H9 (cell line): ENCODE data around the gene MYBBP1A. TPM values are rescaled to one million over a fixed set of nuclear protein-coding genes. Genes with fewer than 3 reads are reported as not detected.

Experiments
- DNase-seq: peaks from one replicate; pipeline ENCODE4 v3.0.0-alpha.2; 2017
- H2AFZ ChIP-seq: one replicate; pipeline ENCODE4 v1.6.1; 2013; ENCODE audit warnings: mild to moderate bottlenecking, low read length, control low read depth, moderate library complexity
- H2AK5ac ChIP-seq: 2 replicates; pipeline ENCODE4 v1.6.1; 2013; ENCODE audit warnings: low read length, control low read depth, mixed read lengths; ENCODE audit not compliant: insufficient read length
- H2BK120ac ChIP-seq: one replicate; pipeline ENCODE4 v1.6.1; 2013; ENCODE audit warnings: low read depth, mild to moderate bottlenecking, low read length, control low read depth, inconsistent platforms; ENCODE audit not compliant: poor library complexity, severe bottlenecking
- H2BK12ac ChIP-seq: 2 replicates; pipeline ENCODE4 v1.6.1; 2013; ENCODE audit warnings: low read length, control low read depth, mixed read lengths, low read depth; ENCODE audit not compliant: insufficient read length
- H2BK15ac ChIP-seq: 2 replicates; pipeline ENCODE4 v1.6.1; 2013; ENCODE audit warnings: low read depth, low read length, control low read depth
- H2BK20ac ChIP-seq: one replicate; pipeline ENCODE4 v1.6.1; 2013; ENCODE audit warnings: low read depth, mild to moderate bottlenecking, low read length, control low read depth, inconsistent platforms; ENCODE audit not compliant: poor library complexity, severe bottlenecking
- H2BK5ac ChIP-seq: 2 replicates; pipeline ENCODE4 v1.6.1; 2013; ENCODE audit warnings: low read length, control low read depth, mixed read lengths; ENCODE audit not compliant: insufficient read length
- H3K14ac ChIP-seq: 2 replicates; pipeline ENCODE4 v1.6.1; 2013; ENCODE audit warnings: low read length, control low read depth; ENCODE audit not compliant: insufficient read depth
- H3K18ac ChIP-seq: 2 replicates; pipeline ENCODE4 v1.6.1; 2013; ENCODE audit warnings: low read depth, mild to moderate bottlenecking, mixed read lengths, low read length, control low read depth; ENCODE audit not compliant: insufficient read length
- H3K23ac ChIP-seq: 2 replicates; pipeline ENCODE4 v1.6.1; 2013; ENCODE audit warnings: low read length, control low read depth, mixed read lengths, low read depth; ENCODE audit not compliant: insufficient read length
- H3K23me2 ChIP-seq: 2 replicates; pipeline ENCODE4 v1.6.1; 2013; ENCODE audit warnings: low read depth, mild to moderate bottlenecking, mixed read lengths, low read length, control low read depth; ENCODE audit not compliant: insufficient read length, poor library complexity, severe bottlenecking
- H3K27ac ChIP-seq: 2 replicates; pipeline ENCODE4 v1.5.1; 2013; ENCODE audit warnings: low read length, control low read depth, mixed read lengths, low read depth; ENCODE audit not compliant: insufficient read length
- H3K27me3 ChIP-seq: 2 replicates; pipeline ENCODE4 v1.6.1; 2013; ENCODE audit warnings: low read length, control low read depth, inconsistent platforms; ENCODE audit not compliant: insufficient read depth
- H3K4ac ChIP-seq: 2 replicates; pipeline ENCODE4 v1.6.1; 2013; ENCODE audit warnings: low read depth, mild to moderate bottlenecking, control low read depth, inconsistent platforms, low read length, moderate library complexity
- H3K4me1 ChIP-seq: 2 replicates; pipeline ENCODE4 v1.6.1; 2013; ENCODE audit warnings: low read length, control low read depth, inconsistent platforms; ENCODE audit not compliant: insufficient read depth
- H3K4me2 ChIP-seq: 2 replicates; pipeline ENCODE4 v1.6.1; 2013; ENCODE audit warnings: low read length, control low read depth, mixed read lengths; ENCODE audit not compliant: insufficient read length, insufficient read depth
- H3K56ac ChIP-seq: 2 replicates; pipeline ENCODE4 v1.6.1; 2013; ENCODE audit warnings: low read depth, mild to moderate bottlenecking, mixed read lengths, low read length, control low read depth; ENCODE audit not compliant: insufficient read length
- H3K79me1 ChIP-seq: 2 replicates; pipeline ENCODE4 v1.6.1; 2013; ENCODE audit warnings: low read depth, mild to moderate bottlenecking, moderate library complexity, low read length, control low read depth, inconsistent platforms; ENCODE audit not compliant: insufficient read depth, poor library complexity, severe bottlenecking
- H3K79me2 ChIP-seq: 2 replicates; pipeline ENCODE4 v1.6.1; 2013; ENCODE audit warnings: low read length, control low read depth, inconsistent platforms; ENCODE audit not compliant: insufficient read depth
- H3K9ac ChIP-seq: 2 replicates; pipeline ENCODE4 v1.6.1; 2013; ENCODE audit warnings: low read length, control low read depth, mixed read lengths; ENCODE audit not compliant: insufficient read length; ENCODE audit errors: extremely low read depth
- H3K9me3 ChIP-seq: one replicate; pipeline ENCODE4 v1.6.1; 2013; ENCODE audit warnings: low read depth, low read length, inconsistent platforms; ENCODE audit not compliant: control insufficient read depth
- H3T11ph ChIP-seq: one replicate; pipeline ENCODE4 v1.6.1; 2013; ENCODE audit warnings: mild to moderate bottlenecking, low read length, control low read depth, inconsistent platforms
- H4K20me1 ChIP-seq: one replicate; pipeline ENCODE4 v1.6.1; 2013; ENCODE audit not compliant: control insufficient read depth, insufficient read length, insufficient read depth
- H4K5ac ChIP-seq: 2 replicates; pipeline ENCODE4 v1.6.1; 2013; ENCODE audit warnings: low read depth, mild to moderate bottlenecking, mixed read lengths, low read length, control low read depth; ENCODE audit not compliant: insufficient read length
- H4K8ac ChIP-seq: replicated peaks from 2 replicates; pipeline ENCODE4 v1.6.1; 2013; ENCODE audit warnings: low read length, control low read depth, mixed read lengths, low read depth; ENCODE audit not compliant: insufficient read length
- H4K91ac ChIP-seq: 2 replicates; pipeline ENCODE4 v1.6.1; 2013; ENCODE audit warnings: low read depth, mild to moderate bottlenecking, moderate library complexity, mixed read lengths, low read length, control low read depth; ENCODE audit not compliant: insufficient read length
- H3K27ac Mint-ChIP-seq, 3 experiments: 2 replicates in 2 of 3; 3 replicates in 1 of 3; pipeline ENCODE4 v1.8.0; 2020 to 2021; ENCODE audit warnings: mixed read lengths in 3 of 3, mild to moderate bottlenecking in 1 of 3, moderate library complexity in 1 of 3
- H3K27me3 Mint-ChIP-seq: 2 replicates; pipeline ENCODE4 v1.8.0; 2021; ENCODE audit warnings: low read depth, mild to moderate bottlenecking, moderate library complexity, mixed read lengths
- H3K36me3 Mint-ChIP-seq, 3 experiments: 2 replicates in 2 of 3; 3 replicates in 1 of 3; pipeline ENCODE4 v1.8.0; 2020 to 2021; ENCODE audit warnings: low read depth in 3 of 3, mixed read lengths in 3 of 3; ENCODE audit not compliant: insufficient read depth in 1 of 3
- H3K4me1 Mint-ChIP-seq, 2 experiments: 2 replicates each; pipeline ENCODE4 v1.8.0; 2020; ENCODE audit warnings: mixed read lengths in 2 of 2
- H3K4me3 Mint-ChIP-seq, 2 experiments: 2 replicates in 1 of 2; 3 replicates in 1 of 2; pipeline ENCODE4 v1.8.0; 2020 to 2021; ENCODE audit warnings: mild to moderate bottlenecking in 2 of 2, mixed read lengths in 2 of 2, moderate library complexity in 1 of 2
- H3K9me3 Mint-ChIP-seq, 2 experiments: 2 replicates in 1 of 2; 3 replicates in 1 of 2; pipeline ENCODE4 v1.8.0; 2020; ENCODE audit warnings: mild to moderate bottlenecking in 2 of 2, mixed read lengths in 2 of 2, moderate library complexity in 1 of 2
- CTCF ChIP-seq: fragments of 200-600 bp; sonication (generic); conservative IDR thresholded peaks from 3 replicates; pipeline ENCODE4 v1.8.0; 2021; ENCODE audit warnings: antibody characterized with exemption, mild to moderate bottlenecking
- WGBS: extraction: QIAGEN DNeasy Blood & Tissue Kit; methylation state at CpG from one replicate; pipeline ENCODE4 v1.1.7; 2013; ENCODE audit warnings: missing lambda C conversion rate, low lambda C conversion rate, mixed read lengths; ENCODE audit not compliant: insufficient read length; ENCODE audit errors: extremely low coverage; 5-methylcytosine and 5-hydroxymethylcytosine counted together
- total RNA-seq: library from RNA; stranded (reverse); gene quantifications from 2 replicates; pipeline ENCODE4 v1.2.1, GENCODE V29; 2021

The MYBBP1A gene
- total RNA-seq, 1 experiment from 2014 or later, result 181 TPM

GRCh38 chr17:4543557-4544026, 11.6 kb downstream of the MYBBP1A start:
- Histone ChIP-seq H2AFZ (no peak overlapping the region), H2BK12ac (no peak overlapping the region), H2BK15ac (no peak overlapping the region), H3K27me3 (no peaks in the 10 kb centered on the region), H3K4ac (no peak overlapping the region), H3K27ac (no peak overlapping the region), H2AK5ac (no peak overlapping the region), H4K8ac (no peak overlapping the region), H3K56ac (no peak overlapping the region), H2BK20ac (no peak overlapping the region), H3K23me2 (no peaks in the 10 kb centered on the region), H3K9ac (no peak overlapping the region), H3K14ac (no peak overlapping the region), H3K4me2 (no peak overlapping the region), H2BK120ac (no peak overlapping the region), H3K9me3 (no peaks in the 10 kb centered on the region), H4K5ac (no peak overlapping the region), H3K4me1 (no peaks in the 10 kb centered on the region), H3K79me2 (no peaks in the 10 kb centered on the region), H3K23ac (no peak overlapping the region), H3K79me1 (no peaks in the 10 kb centered on the region), H4K20me1 (peaks cover 2% of the 10 kb centered on the region), H3T11ph (no peak overlapping the region), H4K91ac (no peak overlapping the region), H3K18ac (no peak overlapping the region), H2BK5ac (no peak overlapping the region)
- Mint-ChIP-seq H3K4me1 (peaks cover 0 to 2% of the 10 kb centered on the region in 2 experiments; a peak in 1 of 4 replicates), H3K36me3 (peaks cover 33 to 83% (median 67%) of the 10 kb centered on the region in 3 experiments), H3K27me3 (no peaks in the 10 kb centered on the region), H3K9me3 (no peaks in the 10 kb centered on the region), H3K4me3 (no peak overlapping the region; a peak in 2 of 5 replicates), H3K27ac (peak overlapping the region in 1 of 3 experiments; percentile 77; a peak in 2 of 7 replicates)
- no CpG with 5 or more reads among the region's 19 CpGs for WGBS
- DNase-seq, result no peak
- TF ChIP-seq CTCF, result no peak
